ENCODE measurements around the gene TAB2. TPM values are rescaled to one million over a fixed set of nuclear protein-coding genes. Genes with fewer than 3 reads are reported as not detected.

TAB2 gene
- total and polyA plus RNA-seq, 2 experiments from 2014 or later = 13.8 to 39.0 TPM

GRCh38 chr6:149405823-149406765 is 88.6 kb downstream of the TAB2 start:
- H3K27ac ChIP-seq = peak overlapping the region; percentile 14
- peaks cover 7% of the 10 kb centered on the region for H3K4me1 ChIP-seq (ENCODE audit: low read depth)
- no peaks in the 10 kb centered on the region for H3K9me3 ChIP-seq (ENCODE audit: low read depth)
- peak in 1 of 2 donors; percentile 71 for DNase-seq (ENCODE audit: low read depth in 1 of 2, low spot score in 1 of 2)
- no peak for TF ChIP-seq CTCF (IDR thresholded peaks at IDR 0.05; ENCODE audit: low read depth, low read length)
- no peaks in the 10 kb centered on the region for H3K27me3 ChIP-seq
- peaks cover 36% of the 10 kb centered on the region for H3K36me3 ChIP-seq
- no peak overlapping the region for H3K4me3 ChIP-seq

- Histone ChIP-seq H3K4me3 (no peak overlapping the region), H3K4me1 (ENCODE audit: low read depth) (peaks cover 11% of the 10 kb centered on the region), H3K9me3 (ENCODE audit: low read depth) (no peaks in the 10 kb centered on the region), H3K27ac (peak overlapping the region; percentile 60), H3K27me3 (no peaks in the 10 kb centered on the region), H3K36me3 (peaks cover 24% of the 10 kb centered on the region)
- TF ChIP-seq CTCF (IDR thresholded peaks at IDR 0.05; ENCODE audit: low read depth, low read length) = no peak
- DNase-seq (ENCODE audit: low read depth in 1 of 2, low spot score in 1 of 2) = no peak
These were observed 92.1 kb downstream of the TAB2 start for GRCh38 chr6:149409617-149410016.

- Histone ChIP-seq H3K36me3 (peaks cover 15% of the 10 kb centered on the region), H3K27me3 (no peaks in the 10 kb centered on the region), H3K4me1 (ENCODE audit: low read depth) (peaks cover 11% of the 10 kb centered on the region), H3K4me3 (no peak overlapping the region), H3K27ac (peak overlapping the region; percentile 76), H3K9me3 (ENCODE audit: low read depth) (no peaks in the 10 kb centered on the region)
- no peak for TF ChIP-seq CTCF (IDR thresholded peaks at IDR 0.05; ENCODE audit: low read depth, low read length)
- DNase-seq (ENCODE audit: low read depth in 1 of 2, low spot score in 1 of 2) = no peak
These were observed 93.0 kb downstream of the TAB2 start for GRCh38 chr6:149410557-149410956.

GRCh38 chr6:149414009-149414408 is 96.5 kb downstream of the TAB2 start:
- no peak for TF ChIP-seq CTCF (IDR thresholded peaks at IDR 0.05; ENCODE audit: low read depth, low read length)
- H3K9me3 ChIP-seq (ENCODE audit: low read depth) = no peaks in the 10 kb centered on the region
- DNase-seq (ENCODE audit: low read depth in 1 of 2, low spot score in 1 of 2) = no peak

GRCh38 chr6:149414821-149415220 is 97.3 kb downstream of the TAB2 start:
- no peaks in the 10 kb centered on the region for H3K27me3 ChIP-seq
- TF ChIP-seq CTCF (IDR thresholded peaks at IDR 0.05; ENCODE audit: low read depth, low read length) = no peak
- DNase-seq (ENCODE audit: low read depth in 1 of 2, low spot score in 1 of 2) = no peak
- no peaks in the 10 kb centered on the region for H3K9me3 ChIP-seq (ENCODE audit: low read depth)
- H3K36me3 ChIP-seq = peaks cover 10% of the 10 kb centered on the region
- no peak overlapping the region for H3K4me3 ChIP-seq
- peaks cover 11% of the 10 kb centered on the region for H3K4me1 ChIP-seq (ENCODE audit: low read depth)
- H3K27ac ChIP-seq = no peak overlapping the region

More at GRCh38 chr6:149414009-149414408, 96.5 kb downstream of the TAB2 start:
- H3K4me3 ChIP-seq = no peak overlapping the region
- H3K27ac ChIP-seq = no peak overlapping the region
- H3K4me1 ChIP-seq (ENCODE audit: low read depth) = peaks cover 11% of the 10 kb centered on the region
- H3K27me3 ChIP-seq = no peaks in the 10 kb centered on the region
- H3K36me3 ChIP-seq = peaks cover 10% of the 10 kb centered on the region
